ENCODE data around the gene MERTK. TPM values are rescaled to one million over a fixed set of nuclear protein-coding genes. Genes with fewer than 3 reads are reported as not detected.
"Not testable (repeated sequence)": the region's sequence is repeated elsewhere in the genome, so short reads cannot be mapped to it uniquely, and the experiment has no call there.

Gene MERTK
- total RNA-seq (1 to 10 TPM; 1.6 to 4.2 (median 2.4) TPM), polyA plus RNA-seq (1 to 10 TPM in 2 of 3 donors, under 1 TPM in 1; 0.73 to 1.4 (median 1.2) TPM)
- long read RNA-seq, donor 1, partial matches to known transcripts, result 0 of 1 reads
- long read RNA-seq, donor 1, other reads (novel, unspliced or antisense), result 1 of 1 reads
- long read RNA-seq, donor 2, partial matches to known transcripts, result 1 of 2 reads
- long read RNA-seq, donor 2, other reads (novel, unspliced or antisense), result 1 of 2 reads

- Histone ChIP-seq H3K4me1 (peaks cover 5% of the 10 kb centered on the region), H3K27ac (peak within 1 kb of the TSS; percentile 47), H3K27me3 (ENCODE audit: insufficient read depth in 3 of 3, low read length in 2 of 3) (peaks cover 0 to 37% (median 5%) of the 10 kb centered on the region in 3 donors), H3K4me3 (peak within 1 kb of the TSS; percentile 77), H3K9me3 (no peaks in the 10 kb centered on the region), H3K36me3 (ENCODE audit: insufficient read depth in 1 of 2, low read depth in 1 of 2) (no peaks in the 10 kb centered on the region)
- DNase-seq, result peak; percentile 81 to 86
- WGBS, 3 donors, result 1% methylated on average over 38 to 71 of the region's 71 CpGs
- TF ChIP-seq, protein P1, sequence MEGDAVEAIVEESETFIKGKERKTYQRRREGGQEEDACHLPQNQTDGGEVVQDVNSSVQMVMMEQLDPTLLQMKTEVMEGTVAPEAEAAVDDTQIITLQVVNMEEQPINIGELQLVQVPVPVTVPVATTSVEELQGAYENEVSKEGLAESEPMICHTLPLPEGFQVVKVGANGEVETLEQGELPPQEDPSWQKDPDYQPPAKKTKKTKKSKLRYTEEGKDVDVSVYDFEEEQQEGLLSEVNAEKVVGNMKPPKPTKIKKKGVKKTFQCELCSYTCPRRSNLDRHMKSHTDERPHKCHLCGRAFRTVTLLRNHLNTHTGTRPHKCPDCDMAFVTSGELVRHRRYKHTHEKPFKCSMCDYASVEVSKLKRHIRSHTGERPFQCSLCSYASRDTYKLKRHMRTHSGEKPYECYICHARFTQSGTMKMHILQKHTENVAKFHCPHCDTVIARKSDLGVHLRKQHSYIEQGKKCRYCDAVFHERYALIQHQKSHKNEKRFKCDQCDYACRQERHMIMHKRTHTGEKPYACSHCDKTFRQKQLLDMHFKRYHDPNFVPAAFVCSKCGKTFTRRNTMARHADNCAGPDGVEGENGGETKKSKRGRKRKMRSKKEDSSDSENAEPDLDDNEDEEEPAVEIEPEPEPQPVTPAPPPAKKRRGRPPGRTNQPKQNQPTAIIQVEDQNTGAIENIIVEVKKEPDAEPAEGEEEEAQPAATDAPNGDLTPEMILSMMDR (IDR thresholded peaks at IDR 0.05), result peak; percentile 54
- ATAC-seq, result peak; percentile 80 to 89 (median 86)
- intact Hi-C loops (cut with DNase I), result loop anchor here (2.0 to 5.0 kb wide), 2 partner anchors 149 to 151 kb away; no protein-coding TSS in a partner anchor
Measured at GRCh38 chr2:111897924-111898702, at the start of gene MERTK. MERTK (plus strand) TSS chr2:111898607; CDS start chr2:111898736, 129 bp downstream.

DNA sequence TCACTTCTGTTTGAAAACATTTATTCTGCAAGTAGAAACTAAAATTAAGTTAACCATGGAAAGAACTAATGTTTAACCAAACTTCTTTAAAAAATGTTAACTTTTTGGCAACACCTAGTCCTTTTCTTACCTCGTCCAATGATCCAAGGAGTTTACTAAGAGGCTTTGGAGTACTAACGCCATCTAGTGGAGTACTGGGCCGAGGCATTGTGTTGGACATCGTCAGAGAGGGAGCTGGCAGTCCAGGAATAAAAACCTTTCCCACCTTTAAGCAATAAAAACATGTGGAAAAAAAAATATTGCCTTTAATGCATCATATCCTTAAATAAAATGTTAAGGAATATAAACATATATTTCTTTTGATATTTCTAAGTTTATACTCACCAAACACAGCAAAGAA lies 47.8 kb upstream of the MERTK start:
- peak in 3 of 4 donors; percentile 61 to 77 (median 77) for ATAC-seq
- 15 to 27% (median 19%) methylated on average over 4 of the region's 4 CpGs for WGBS, 3 donors

GRCh38 chr2:111852544-111852943 lies 45.9 kb upstream of the MERTK start:
- not testable (repeated sequence) for H3K27ac ChIP-seq
- H3K36me3 ChIP-seq (ENCODE audit: insufficient read depth in 1 of 2, low read depth in 1 of 2), result peaks cover 0 to 48% of the 10 kb centered on the region in 2 donors

More for the DNA sequence above, 47.8 kb upstream of the MERTK start:
- DNase-seq; H3K9me3 ChIP-seq; H3K27me3 ChIP-seq (ENCODE audit: insufficient read depth in 3 of 3, low read length in 2 of 3); H3K4me1 ChIP-seq; H3K4me3 ChIP-seq; intact Hi-C loops (cut with DNase I); H3K27ac ChIP-seq: not testable (repeated sequence)
- TF ChIP-seq, protein P1 (IDR thresholded peaks at IDR 0.05), result peak; percentile 46
- H3K36me3 ChIP-seq (ENCODE audit: insufficient read depth in 1 of 2, low read depth in 1 of 2), result peaks cover 0 to 42% of the 10 kb centered on the region in 2 donors

DNA sequence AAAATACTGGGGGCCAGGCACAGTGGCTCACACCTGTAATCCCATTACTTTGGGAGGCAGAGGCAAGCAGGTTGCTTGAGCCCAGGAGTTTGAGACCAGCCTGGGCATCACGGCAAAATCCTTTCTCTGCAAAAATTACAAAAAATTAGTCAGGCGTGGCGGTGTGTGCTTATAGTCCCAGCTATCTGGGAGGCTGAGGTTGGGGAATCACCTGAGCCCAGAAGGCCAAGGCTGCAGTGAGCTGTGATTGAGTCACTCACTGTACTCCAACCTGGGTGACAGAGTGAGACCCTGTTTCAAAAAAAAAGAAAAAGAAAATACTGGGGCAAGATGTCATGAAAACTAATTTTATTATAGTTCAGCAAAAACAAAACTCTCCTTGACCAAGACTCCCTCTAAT lies 38.4 kb upstream of the MERTK start:
- ATAC-seq; H3K27me3 ChIP-seq (ENCODE audit: insufficient read depth in 3 of 3, low read length in 2 of 3); H3K4me3 ChIP-seq; intact Hi-C loops (cut with DNase I); DNase-seq; H3K27ac ChIP-seq; H3K4me1 ChIP-seq; H3K9me3 ChIP-seq: not testable (repeated sequence)
- peaks cover 0 to 53% of the 10 kb centered on the region in 2 donors for H3K36me3 ChIP-seq (ENCODE audit: insufficient read depth in 1 of 2, low read depth in 1 of 2)
- WGBS, 3 donors, result 32 to 66% (median 61%) methylated on average over 3 of the region's 3 CpGs

More at GRCh38 chr2:111852544-111852943, 45.9 kb upstream of the MERTK start:
- 81 to 87% (median 83%) methylated on average over 3 of the region's 3 CpGs for WGBS, 3 donors
- H3K4me3 ChIP-seq; H3K4me1 ChIP-seq; H3K27me3 ChIP-seq (ENCODE audit: insufficient read depth in 3 of 3, low read length in 2 of 3); intact Hi-C loops (cut with DNase I); ATAC-seq; H3K9me3 ChIP-seq; DNase-seq: not testable (repeated sequence)

- peaks cover 0 to 53% of the 10 kb centered on the region in 2 donors for H3K36me3 ChIP-seq (ENCODE audit: insufficient read depth in 1 of 2, low read depth in 1 of 2)
- DNase-seq; ATAC-seq; H3K27ac ChIP-seq; H3K9me3 ChIP-seq; H3K27me3 ChIP-seq (ENCODE audit: insufficient read depth in 3 of 3, low read length in 2 of 3); intact Hi-C loops (cut with DNase I); H3K4me1 ChIP-seq; H3K4me3 ChIP-seq: not testable (repeated sequence)
- WGBS, 3 donors, result 50 to 68% (median 62%) methylated on average over 1 to 2 of the region's 3 CpGs
Measured at GRCh38 chr2:111865124-111865523, 33.3 kb upstream of the MERTK start.

DNA sequence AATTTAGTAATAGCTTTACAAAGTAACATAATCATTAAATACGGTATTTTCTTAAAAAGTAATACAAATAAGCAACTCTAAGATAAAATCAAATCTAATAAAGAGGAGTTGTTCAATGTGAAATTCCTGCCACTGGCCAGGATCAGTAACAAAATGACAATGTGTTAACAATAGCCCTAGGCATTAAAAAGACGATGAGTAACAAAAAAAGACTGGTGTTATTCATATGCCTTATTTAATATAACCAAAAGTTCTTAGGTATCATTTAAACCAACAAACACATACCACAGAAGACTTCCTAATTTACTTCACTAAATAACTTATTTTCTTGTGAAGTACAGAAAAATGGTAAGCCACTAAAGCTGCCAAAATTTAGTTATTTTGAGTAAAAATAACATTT lies 25.6 kb upstream of the MERTK start:
- H3K27me3 ChIP-seq (ENCODE audit: insufficient read depth in 3 of 3, low read length in 2 of 3); DNase-seq; ATAC-seq; H3K27ac ChIP-seq; H3K4me3 ChIP-seq; intact Hi-C loops (cut with DNase I); H3K9me3 ChIP-seq; H3K4me1 ChIP-seq: not testable (repeated sequence)
- peaks cover 0 to 65% of the 10 kb centered on the region in 2 donors for H3K36me3 ChIP-seq (ENCODE audit: insufficient read depth in 1 of 2, low read depth in 1 of 2)
- 91 to 95% (median 92%) methylated on average over 2 of the region's 2 CpGs for WGBS, 3 donors

Data from psoas muscle (tissue), 8 donors.